Karpas-422 (cell line): Measurements from ENCODE around the gene FBRSL1. TPM values are rescaled to one million over a fixed set of nuclear protein-coding genes. Genes with fewer than 3 reads are reported as not detected.
A peak's percentile ranks its signal among the peaks of the same experiment; 100 is the strongest.

Experiments
- DNase-seq: peaks from one replicate; pipeline ENCODE4 v3.0.0-alpha.2; 2015
- H2AFZ ChIP-seq: fragments of 200-600 bp; sonication (generic); 2 replicates; pipeline ENCODE4 v1.6.1; 2014; ENCODE audit warnings: antibody characterized with exemption, low read length, mixed read lengths
- H3K27ac ChIP-seq: fragments of 200-600 bp; sonication (generic); 2 replicates; pipeline ENCODE4 v1.5.1; 2014; ENCODE audit warnings: mild to moderate bottlenecking, low read length, moderate library complexity
- H3K27me3 ChIP-seq: fragments of 200-600 bp; sonication (generic); 2 replicates; pipeline ENCODE4 v1.6.1; 2014; ENCODE audit warnings: low read length, mixed read lengths
- H3K36me3 ChIP-seq: fragments of 200-600 bp; sonication (generic); 2 replicates; pipeline ENCODE4 v1.6.1; 2014; ENCODE audit warnings: low read length, mixed read lengths; ENCODE audit not compliant: insufficient read depth
- H3K4me1 ChIP-seq: fragments of 200-600 bp; sonication (generic); 2 replicates; pipeline ENCODE4 v1.6.1; 2014; ENCODE audit warnings: mild to moderate bottlenecking, low read length, mixed read lengths
- H3K4me2 ChIP-seq: fragments of 200-600 bp; sonication (generic); 2 replicates; pipeline ENCODE4 v1.6.1; 2014; ENCODE audit warnings: low read length, low read depth, mild to moderate bottlenecking; ENCODE audit not compliant: poor library complexity, severe bottlenecking
- H3K4me3 ChIP-seq: fragments of 200-600 bp; sonication (generic); 2 replicates; pipeline ENCODE4 v1.5.1; 2014; ENCODE audit warnings: mild to moderate bottlenecking, antibody characterized with exemption, low read length, mixed read lengths
- H3K79me2 ChIP-seq: fragments of 200-600 bp; sonication (generic); 2 replicates; pipeline ENCODE4 v1.6.1; 2014; ENCODE audit warnings: mild to moderate bottlenecking, low read length, mixed read lengths
- H3K9ac ChIP-seq: fragments of 200-600 bp; sonication (generic); 2 replicates; pipeline ENCODE4 v1.6.0; 2014; ENCODE audit warnings: low read length
- H3K9me2 ChIP-seq: fragments of 200-600 bp; sonication (generic), shearing (Covaris generic); replicated peaks from 2 replicates; pipeline ENCODE4 v1.6.0; 2014; ENCODE audit warnings: mild to moderate bottlenecking, low read length, moderate library complexity; ENCODE audit not compliant: insufficient read depth
- H3K9me3 ChIP-seq: fragments of 300-700, 200-600 bp; sonication (generic); 2 replicates; pipeline ENCODE4 v1.6.1; 2014; ENCODE audit warnings: low read length, mixed read lengths
- H4K20me1 ChIP-seq: fragments of 200-600 bp; sonication (generic); 2 replicates; pipeline ENCODE4 v1.6.1; 2014; ENCODE audit warnings: mild to moderate bottlenecking, antibody characterized with exemption, low read length, low read depth; ENCODE audit not compliant: insufficient read depth
- total RNA-seq: library from RNA; depleted of rRNA; stranded (reverse); fragments of >200 nt; shearing (Covaris generic); gene quantifications from 2 replicates; pipeline ENCODE4 v1.2.3, GENCODE V29; 2014; ENCODE audit warnings: low replicate concordance

The FBRSL1 gene
- total RNA-seq, 1 experiment from 2014 or later, result 4.0 TPM

DNA sequence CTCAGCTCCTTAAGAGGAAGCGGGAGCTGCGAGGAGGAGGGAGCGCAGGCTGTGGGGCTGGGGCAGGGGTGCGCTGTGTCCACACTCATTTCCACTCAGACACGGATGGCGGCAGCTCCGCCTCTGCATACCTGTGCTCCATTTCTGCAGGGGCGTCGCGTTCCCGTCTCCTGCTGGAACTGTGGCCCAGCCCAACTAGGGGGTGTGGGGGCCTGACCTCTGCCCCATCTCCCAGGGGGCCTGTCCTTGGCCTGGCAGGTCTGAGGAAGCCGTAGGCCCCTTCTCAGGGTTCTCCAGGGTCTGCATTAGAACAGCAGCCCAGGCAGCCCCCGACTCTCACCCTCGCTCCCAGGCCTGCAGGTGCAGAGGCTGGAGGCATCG lies 31.2 kb downstream of the FBRSL1 start:
- no peak for DNase-seq
- Histone ChIP-seq H2AFZ (no peak overlapping the region), H3K27me3 (no peaks in the 10 kb centered on the region), H3K27ac (no peak overlapping the region), H3K9me2 (no peaks in the 10 kb centered on the region), H3K4me3 (no peak overlapping the region), H3K9me3 (peaks cover 10% of the 10 kb centered on the region), H4K20me1 (0 out of 2 replicates have a peak, but pooled peaks cover 6% of the 10 kb centered on the region), H3K4me2 (no peak overlapping the region), H3K79me2 (no peaks in the 10 kb centered on the region), H3K36me3 (no peaks in the 10 kb centered on the region), H3K4me1 (no peaks in the 10 kb centered on the region), H3K9ac (no peak overlapping the region)

DNA sequence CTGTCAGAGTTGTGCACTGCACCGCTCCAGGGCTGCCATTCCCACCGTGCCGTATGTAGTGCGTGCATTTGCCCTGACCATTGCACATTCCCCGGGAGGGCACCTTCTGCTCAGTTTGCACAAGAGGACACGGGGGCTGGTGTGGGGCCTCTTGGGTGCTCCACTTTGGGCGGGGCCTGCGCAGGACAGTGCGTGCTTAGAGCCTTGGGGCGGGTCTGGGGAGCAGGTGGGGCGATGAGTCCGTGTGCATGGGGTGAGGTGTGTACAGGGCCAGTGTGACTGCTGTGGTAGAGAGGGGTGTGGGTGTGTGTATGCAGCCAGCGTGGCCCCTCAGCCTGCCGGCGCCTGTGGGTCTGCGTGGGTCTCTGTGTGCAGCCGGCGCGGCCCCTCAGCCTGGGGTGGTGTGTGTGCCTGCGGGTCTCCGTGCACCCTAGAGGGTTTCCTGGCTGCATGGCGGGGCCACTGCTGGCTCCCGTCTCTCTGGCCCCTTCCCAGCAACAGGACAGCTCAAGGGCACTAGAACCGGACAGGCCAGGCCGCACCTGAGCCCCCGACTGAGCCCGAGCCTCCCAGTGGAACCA lies 31.9 kb downstream of the FBRSL1 start:
- H3K4me1 ChIP-seq, result no peaks in the 10 kb centered on the region
- H3K4me3 ChIP-seq, result no peak overlapping the region
- 0 out of 2 replicates have a peak, but pooled peaks cover 6% of the 10 kb centered on the region for H4K20me1 ChIP-seq
- DNase-seq, result no peak
- peaks cover 10% of the 10 kb centered on the region for H3K9me3 ChIP-seq
- no peak overlapping the region for H3K9ac ChIP-seq
- H3K4me2 ChIP-seq, result no peak overlapping the region
- no peaks in the 10 kb centered on the region for H3K27me3 ChIP-seq
- no peaks in the 10 kb centered on the region for H3K9me2 ChIP-seq
- no peak overlapping the region for H2AFZ ChIP-seq
- no peaks in the 10 kb centered on the region for H3K79me2 ChIP-seq
- H3K36me3 ChIP-seq, result no peaks in the 10 kb centered on the region
- no peak overlapping the region for H3K27ac ChIP-seq

DNA sequence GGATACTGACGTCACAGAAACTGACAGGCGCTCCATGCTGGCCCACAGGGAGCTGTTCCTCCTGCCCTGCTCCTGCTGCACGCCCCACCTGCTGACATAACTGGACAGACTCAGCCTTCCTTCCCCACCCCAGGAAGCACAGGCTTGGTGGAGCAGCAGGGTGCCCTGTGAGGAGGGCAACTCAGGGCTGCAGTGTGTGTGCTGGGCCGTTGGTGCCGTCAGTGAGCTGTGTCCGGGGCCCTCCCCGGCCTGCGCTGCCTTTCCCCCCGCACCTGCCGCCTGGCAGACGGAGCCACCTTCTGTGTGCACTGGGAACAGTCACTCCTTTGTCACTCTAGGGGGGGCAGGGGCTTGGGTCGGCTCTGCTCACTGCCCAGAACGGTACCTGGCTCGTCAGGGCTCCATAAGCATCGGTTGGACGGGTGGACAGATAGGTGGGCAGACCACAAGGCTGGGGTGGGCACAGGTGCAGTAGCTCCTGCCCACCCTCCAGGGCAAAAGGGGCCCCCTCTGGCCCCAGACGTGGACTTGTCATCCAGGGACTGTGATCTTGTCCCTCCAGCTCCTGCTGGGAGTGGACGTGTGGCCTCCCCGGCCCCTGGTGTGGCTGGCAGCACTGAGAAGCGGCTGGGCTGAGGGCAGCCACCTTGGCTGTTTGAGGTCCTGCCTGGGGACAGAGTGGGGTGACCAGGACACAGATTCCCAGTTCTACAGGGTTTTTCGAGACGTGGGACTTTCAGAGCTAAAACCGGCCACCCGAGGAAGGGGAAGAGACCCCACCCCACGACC lies 32.8 kb downstream of the FBRSL1 start:
- 0 out of 2 replicates have a peak, but pooled peaks cover 6% of the 10 kb centered on the region for H4K20me1 ChIP-seq

DNA sequence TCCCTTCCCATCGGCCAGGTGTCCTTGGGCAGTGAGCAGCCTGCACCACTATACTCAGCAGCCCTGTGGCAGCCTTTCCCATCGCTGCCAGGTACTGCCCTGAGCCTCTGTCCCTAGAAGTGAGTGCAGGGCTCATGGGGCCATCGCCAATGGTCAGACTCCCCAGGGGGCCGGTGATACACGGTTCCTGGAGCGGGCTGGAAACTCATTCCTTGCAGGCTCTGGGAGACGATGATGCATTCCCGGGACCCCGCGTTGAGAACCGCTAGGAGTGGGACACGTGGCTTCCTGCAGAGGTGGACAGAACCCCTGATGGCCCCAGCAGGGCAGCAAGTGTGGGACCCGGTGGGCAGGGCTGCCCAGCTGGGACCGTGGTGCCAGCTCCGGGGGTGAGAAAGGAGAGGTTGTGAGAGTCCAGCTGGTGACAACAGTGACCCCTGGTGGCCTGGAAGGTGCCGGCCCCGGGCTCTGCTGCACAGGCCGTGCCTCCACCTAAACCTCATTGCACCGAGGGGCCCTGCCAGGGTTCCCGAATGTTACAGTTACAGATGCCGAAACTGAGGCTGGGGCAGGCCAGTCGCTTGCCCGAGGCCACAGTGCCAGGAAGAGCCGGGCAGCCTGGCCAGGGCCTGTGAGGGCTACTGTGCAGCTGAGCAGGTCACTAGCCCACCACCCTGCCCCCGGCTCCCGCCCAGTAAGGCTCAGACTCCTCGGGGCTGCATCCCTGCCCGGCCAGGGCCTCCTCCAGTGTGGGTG lies 33.8 kb downstream of the FBRSL1 start:
- no peaks in the 10 kb centered on the region for H3K9me2 ChIP-seq
- no peaks in the 10 kb centered on the region for H3K79me2 ChIP-seq
- no peaks in the 10 kb centered on the region for H3K36me3 ChIP-seq
- peak; percentile 85 for DNase-seq
- H3K9me3 ChIP-seq, result peaks cover 5% of the 10 kb centered on the region
- H3K27ac ChIP-seq, result no peak overlapping the region
- no peaks in the 10 kb centered on the region for H3K27me3 ChIP-seq
- H3K4me2 ChIP-seq, result no peak overlapping the region
- 0 out of 2 replicates have a peak, but pooled peaks cover 6% of the 10 kb centered on the region for H4K20me1 ChIP-seq
- H3K4me3 ChIP-seq, result no peak overlapping the region
- H3K4me1 ChIP-seq, result no peaks in the 10 kb centered on the region
- H3K9ac ChIP-seq, result no peak overlapping the region
- H2AFZ ChIP-seq, result no peak overlapping the region

More for the DNA sequence above, 32.8 kb downstream of the FBRSL1 start:
- Histone ChIP-seq H3K79me2 (no peaks in the 10 kb centered on the region), H3K9ac (no peak overlapping the region), H2AFZ (no peak overlapping the region), H3K4me2 (no peak overlapping the region), H3K9me3 (peaks cover 10% of the 10 kb centered on the region), H3K4me1 (no peaks in the 10 kb centered on the region), H3K27ac (no peak overlapping the region), H3K36me3 (no peaks in the 10 kb centered on the region), H3K9me2 (no peaks in the 10 kb centered on the region), H3K27me3 (no peaks in the 10 kb centered on the region), H3K4me3 (no peak overlapping the region)
- DNase-seq, result no peak

DNA sequence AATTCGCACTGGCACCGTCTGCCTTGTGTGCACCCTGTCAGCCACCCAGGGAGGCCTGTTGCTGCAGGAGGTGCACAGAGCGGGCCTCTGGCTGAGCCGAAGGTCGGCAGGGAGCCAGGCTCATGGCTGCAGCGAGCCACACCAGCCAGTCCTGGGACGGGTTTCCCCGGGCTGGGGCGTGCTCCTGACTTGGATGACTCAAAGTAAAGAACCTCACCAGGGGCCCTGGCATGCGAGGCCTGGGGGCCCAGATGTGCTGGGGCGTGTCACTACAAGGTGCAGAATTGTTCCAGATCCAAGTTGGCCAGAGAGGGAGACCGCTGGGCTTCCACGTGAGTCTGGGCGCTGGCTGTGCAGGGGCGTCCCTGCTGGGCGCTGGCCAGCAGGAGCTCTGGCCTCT lies 34.5 kb downstream of the FBRSL1 start:
- Histone ChIP-seq H3K27ac (no peak overlapping the region), H3K9ac (no peak overlapping the region), H3K9me2 (no peaks in the 10 kb centered on the region), H3K4me3 (no peak overlapping the region), H3K4me2 (no peak overlapping the region), H4K20me1 (0 out of 2 replicates have a peak, but pooled peaks cover 6% of the 10 kb centered on the region), H2AFZ (no peak overlapping the region), H3K4me1 (no peaks in the 10 kb centered on the region), H3K79me2 (no peaks in the 10 kb centered on the region), H3K27me3 (no peaks in the 10 kb centered on the region), H3K9me3 (no peaks in the 10 kb centered on the region), H3K36me3 (no peaks in the 10 kb centered on the region)
- DNase-seq, result no peak

DNA sequence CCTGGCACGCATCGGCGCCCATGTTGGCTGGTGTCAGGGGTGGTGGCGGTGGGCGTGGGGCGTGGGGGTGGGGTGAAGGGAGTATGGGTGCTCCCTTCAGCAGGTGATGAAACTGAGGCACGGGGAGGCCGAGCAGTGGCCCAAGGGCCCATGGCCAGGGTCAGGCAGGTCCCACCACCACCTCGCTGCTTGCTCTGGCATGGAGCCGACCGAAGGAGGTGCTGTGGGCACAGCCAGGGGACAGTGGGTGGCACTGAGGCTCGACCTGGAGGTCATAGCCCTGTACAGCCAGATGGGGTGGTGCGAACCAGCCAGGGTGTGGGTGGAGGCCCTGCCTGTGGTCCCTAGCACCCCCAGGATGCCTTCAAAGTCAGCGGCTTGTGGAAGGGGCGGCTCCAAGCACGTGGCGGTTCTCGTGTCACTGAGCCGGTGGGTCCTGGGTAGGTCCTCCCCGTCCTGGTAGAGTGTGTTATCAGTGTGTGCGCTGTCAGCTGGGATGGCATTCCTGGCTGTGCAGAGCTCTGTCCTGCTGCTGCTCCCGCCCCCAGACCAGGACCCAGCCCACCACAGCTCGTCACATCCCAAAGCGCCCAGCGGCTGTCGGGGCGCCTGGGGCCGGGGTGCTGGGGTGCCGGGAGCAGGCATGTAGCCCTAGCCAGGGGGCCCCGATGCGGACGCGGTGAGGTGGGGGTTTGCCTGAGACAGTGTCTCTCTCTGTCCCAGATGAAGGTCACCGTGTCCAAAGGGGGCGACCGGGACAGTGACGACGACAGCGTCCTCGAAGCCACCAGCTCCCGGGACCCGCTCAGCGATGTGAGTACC lies 35.3 kb downstream of the FBRSL1 start:
- Histone ChIP-seq H4K20me1 (0 out of 2 replicates have a peak, but pooled peaks cover 6% of the 10 kb centered on the region), H3K4me2 (no peak overlapping the region), H3K9me2 (no peaks in the 10 kb centered on the region)

DNA sequence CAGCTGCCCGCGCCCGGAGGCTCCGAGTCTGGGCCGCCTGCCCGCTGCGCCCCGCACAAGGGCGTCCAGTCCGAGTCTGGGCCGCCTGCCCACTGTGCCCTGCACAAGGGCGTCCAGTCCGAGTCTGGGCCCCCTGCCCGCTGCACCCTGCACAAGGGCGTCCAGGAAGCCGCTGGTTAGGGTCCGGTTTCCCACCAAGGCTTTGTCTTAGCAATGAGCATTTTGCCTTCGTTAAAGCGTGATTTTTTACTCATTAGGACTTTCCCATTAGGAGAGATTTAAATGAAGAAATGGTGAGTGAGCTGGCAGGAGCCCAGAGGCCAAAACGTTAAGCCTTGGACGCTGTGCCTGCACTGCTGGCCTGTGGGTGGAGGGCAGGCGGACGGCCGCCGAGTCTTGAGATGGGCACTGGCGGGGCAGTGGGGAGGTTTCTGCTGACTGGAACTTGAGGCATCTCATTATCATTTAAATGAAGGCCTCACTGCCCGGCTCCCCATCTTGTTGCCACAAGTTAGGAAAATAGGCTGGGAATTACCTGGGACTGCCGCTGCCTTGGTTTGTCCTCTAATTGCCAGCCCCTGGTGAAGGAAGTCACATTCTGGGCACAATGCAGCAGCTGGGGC lies 36.0 kb downstream of the FBRSL1 start:
- H3K9me3 ChIP-seq, result no peaks in the 10 kb centered on the region
- H4K20me1 ChIP-seq, result 0 out of 2 replicates have a peak, but pooled peaks cover 6% of the 10 kb centered on the region
- H3K4me3 ChIP-seq, result no peak overlapping the region
- H3K36me3 ChIP-seq, result no peaks in the 10 kb centered on the region
- no peaks in the 10 kb centered on the region for H3K4me1 ChIP-seq
- H3K9ac ChIP-seq, result no peak overlapping the region
- no peak overlapping the region for H3K27ac ChIP-seq
- H2AFZ ChIP-seq, result no peak overlapping the region
- no peaks in the 10 kb centered on the region for H3K79me2 ChIP-seq
- no peak for DNase-seq
- H3K27me3 ChIP-seq, result no peaks in the 10 kb centered on the region
- H3K9me2 ChIP-seq, result no peaks in the 10 kb centered on the region
- no peak overlapping the region for H3K4me2 ChIP-seq

More for the DNA sequence above, 35.3 kb downstream of the FBRSL1 start:
- no peaks in the 10 kb centered on the region for H3K9me3 ChIP-seq
- DNase-seq, result no peak
- no peak overlapping the region for H3K4me3 ChIP-seq
- no peak overlapping the region for H3K9ac ChIP-seq
- H3K79me2 ChIP-seq, result no peaks in the 10 kb centered on the region
- H2AFZ ChIP-seq, result no peak overlapping the region
- no peaks in the 10 kb centered on the region for H3K27me3 ChIP-seq
- no peaks in the 10 kb centered on the region for H3K36me3 ChIP-seq
- H3K27ac ChIP-seq, result no peak overlapping the region
- H3K4me1 ChIP-seq, result no peaks in the 10 kb centered on the region
